AG20443 (cell line): ENCODE data around the gene MCRS1.
"Not testable (repeated sequence)": the region's sequence is repeated elsewhere in the genome, so short reads cannot be mapped to it uniquely, and the experiment has no call there.

Experiments
- DNase-seq: peaks from one replicate; pipeline ENCODE4 v3.0.0; 2012; ENCODE audit warnings: low spot score, mixed read lengths

MCRS1 gene

DNA sequence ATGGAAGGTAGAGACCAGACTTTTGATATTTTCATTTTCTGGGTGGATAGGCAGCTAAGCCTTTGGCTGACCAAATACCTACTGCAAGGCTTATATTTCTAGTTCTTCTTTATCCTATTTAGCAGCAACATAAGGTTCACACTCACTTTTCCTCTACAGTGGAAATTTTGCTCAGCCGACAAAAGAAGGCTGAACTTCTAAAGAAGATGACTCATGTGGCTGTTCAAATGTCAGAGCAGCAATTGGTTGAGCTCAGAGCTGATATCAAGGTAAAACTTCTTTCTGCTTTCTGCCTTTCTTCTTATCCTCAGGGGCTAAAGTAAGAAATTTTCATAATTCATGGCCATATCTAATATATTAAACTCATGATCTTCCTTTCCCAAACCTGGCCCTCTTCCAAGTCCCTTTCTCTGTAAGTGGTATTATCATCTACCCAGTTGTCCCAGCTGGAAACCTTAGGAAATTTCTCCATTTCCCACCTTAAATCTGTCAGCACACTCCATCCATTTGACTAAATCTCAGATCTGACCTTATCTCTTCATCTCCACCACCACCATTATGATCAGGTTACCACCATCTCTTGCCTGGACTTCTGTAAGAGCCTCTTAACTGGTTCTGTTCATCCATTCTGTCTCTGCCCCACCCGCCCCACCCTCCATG, 48.9 kb downstream of the MCRS1 start:
- peak; percentile 32 for DNase-seq

DNA sequence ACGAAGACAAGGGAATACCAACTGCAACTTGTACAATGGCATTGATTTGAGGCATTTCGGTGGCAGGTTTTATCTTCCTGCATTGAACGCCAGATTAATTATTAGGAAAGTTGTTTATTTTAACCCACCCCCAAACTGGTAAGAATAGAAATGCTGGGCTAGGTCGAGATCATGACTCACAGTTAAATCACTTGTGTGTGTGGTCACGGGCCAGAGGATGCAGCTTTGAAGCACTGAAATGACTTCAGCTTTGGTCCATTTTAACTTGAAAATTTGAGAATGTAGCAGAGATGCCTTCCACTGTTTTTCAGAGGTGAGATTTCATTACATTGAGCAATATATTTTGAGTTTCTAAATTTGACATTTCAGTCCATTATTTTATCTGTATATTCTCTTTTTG, 52.7 kb downstream of the MCRS1 start:
- peak; percentile 68 for DNase-seq

DNA sequence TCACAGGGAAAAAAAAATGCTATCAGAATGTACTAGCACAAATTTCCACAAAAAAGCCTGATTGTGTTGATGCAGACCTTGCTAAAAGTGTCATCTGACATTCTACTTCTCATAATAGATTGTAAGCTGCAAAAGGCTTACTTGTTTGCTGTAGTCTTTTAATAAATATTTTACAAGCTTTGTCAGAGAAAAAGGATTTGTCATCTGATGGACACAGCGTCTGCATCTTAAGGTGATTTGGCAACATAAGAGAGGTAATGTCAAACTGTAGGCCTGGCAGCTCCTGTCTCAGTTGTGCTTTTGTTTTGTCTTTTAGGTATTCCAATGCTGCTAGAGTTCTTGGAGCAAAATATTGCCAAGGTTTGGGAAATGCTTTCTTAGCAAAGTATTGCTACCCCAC, 55.4 kb downstream of the MCRS1 start:
- no peak for DNase-seq

DNA sequence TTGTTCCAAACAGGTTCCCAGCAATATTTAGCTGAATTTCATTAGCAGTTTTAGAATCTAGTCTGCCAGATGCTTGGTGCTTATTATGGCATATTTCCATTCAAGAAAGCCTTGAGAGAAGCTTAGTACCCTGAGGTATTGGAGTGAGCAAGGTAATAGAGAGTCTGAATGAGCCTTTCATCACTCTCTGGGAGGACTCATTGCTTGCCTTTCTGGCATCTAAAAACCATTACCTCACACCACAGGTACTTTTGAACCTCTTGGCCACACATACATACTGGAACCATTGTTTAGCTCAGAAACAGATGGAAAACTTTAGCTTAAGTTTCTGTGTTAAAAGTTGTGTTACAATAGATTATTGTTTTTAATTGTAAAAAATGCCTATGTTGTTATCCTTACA, 56.5 kb downstream of the MCRS1 start:
- no peak for DNase-seq

DNA sequence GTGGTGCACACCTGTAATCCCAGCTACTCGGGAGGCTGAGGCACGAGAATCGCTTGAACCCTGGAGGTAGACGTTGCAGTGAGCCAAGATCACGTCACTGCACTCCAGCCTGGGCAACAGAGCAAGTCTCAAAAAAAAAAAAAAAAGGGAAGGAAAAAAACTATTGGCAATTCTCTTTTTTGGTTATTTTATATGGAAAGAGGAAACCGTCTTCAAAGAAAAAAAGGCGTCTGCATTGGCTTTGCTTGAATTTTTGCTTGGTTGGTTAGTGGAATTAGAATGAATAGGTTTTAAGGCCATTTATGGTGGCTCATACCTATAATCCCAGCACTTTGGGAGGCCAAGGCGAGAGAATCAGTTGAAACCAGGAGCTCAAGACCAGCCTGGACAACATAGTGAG, 58.3 kb downstream of the MCRS1 start:
- not testable (repeated sequence) for DNase-seq
